IMR-90 (cell line): Measurements from ENCODE around the gene SNX30.

Experiments used
- NFE2L2 ChIP-seq: fragments of 150-350 bp; IDR thresholded peaks from 2 replicates; pipeline ENCODE4 v1.6.1; 2016; ENCODE audit warnings: low read depth, mild to moderate bottlenecking, low read length
- POLR2A ChIP-seq: IDR thresholded peaks from 2 replicates; pipeline ENCODE4 v1.6.1; 2012; ENCODE audit warnings: mild to moderate bottlenecking, low read depth, low read length
- RAD21 ChIP-seq: IDR thresholded peaks from 2 replicates; pipeline ENCODE4 v1.6.1; 2012; ENCODE audit warnings: low read length, improper control_type of control experiment
- RFX5 ChIP-seq: IDR thresholded peaks from 2 replicates; pipeline ENCODE4 v1.8.0; 2012; ENCODE audit warnings: low read depth, mild to moderate bottlenecking, low read length, moderate library complexity
- SMC3 ChIP-seq: fragments of 150-350 bp; IDR thresholded peaks from 2 replicates; pipeline ENCODE4 v1.6.1; 2016; ENCODE audit warnings: low read depth, mild to moderate bottlenecking, antibody characterized with exemption, low read length, moderate library complexity
- TF ChIP-seq, protein P1 (sequence below): conservative IDR thresholded peaks from 2 replicates; pipeline ENCODE4 v1.5.1; 2012; ENCODE audit warnings: mild to moderate bottlenecking, low read depth, low read length, improper control_type of control experiment

- TF ChIP-seq NFE2L2 (no peak), POLR2A (no peak), RAD21 (no peak), SMC3 (no peak), RFX5 (no peak)
- TF ChIP-seq, protein P1, sequence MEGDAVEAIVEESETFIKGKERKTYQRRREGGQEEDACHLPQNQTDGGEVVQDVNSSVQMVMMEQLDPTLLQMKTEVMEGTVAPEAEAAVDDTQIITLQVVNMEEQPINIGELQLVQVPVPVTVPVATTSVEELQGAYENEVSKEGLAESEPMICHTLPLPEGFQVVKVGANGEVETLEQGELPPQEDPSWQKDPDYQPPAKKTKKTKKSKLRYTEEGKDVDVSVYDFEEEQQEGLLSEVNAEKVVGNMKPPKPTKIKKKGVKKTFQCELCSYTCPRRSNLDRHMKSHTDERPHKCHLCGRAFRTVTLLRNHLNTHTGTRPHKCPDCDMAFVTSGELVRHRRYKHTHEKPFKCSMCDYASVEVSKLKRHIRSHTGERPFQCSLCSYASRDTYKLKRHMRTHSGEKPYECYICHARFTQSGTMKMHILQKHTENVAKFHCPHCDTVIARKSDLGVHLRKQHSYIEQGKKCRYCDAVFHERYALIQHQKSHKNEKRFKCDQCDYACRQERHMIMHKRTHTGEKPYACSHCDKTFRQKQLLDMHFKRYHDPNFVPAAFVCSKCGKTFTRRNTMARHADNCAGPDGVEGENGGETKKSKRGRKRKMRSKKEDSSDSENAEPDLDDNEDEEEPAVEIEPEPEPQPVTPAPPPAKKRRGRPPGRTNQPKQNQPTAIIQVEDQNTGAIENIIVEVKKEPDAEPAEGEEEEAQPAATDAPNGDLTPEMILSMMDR: no peak
Measured at GRCh38 chr9:112869917-112870316, 119.4 kb downstream of the SNX30 start.
